Stomach (tissue), 9 donors: ENCODE measurements around the gene UBTD2. TPM values are rescaled to one million over a fixed set of nuclear protein-coding genes. Genes with fewer than 3 reads are reported as not detected.

ENCODE experiments used
- DNase-seq, 2 donors: peaks; one replicate each; pipeline versions ENCODE4 v3.0.0 to v3.0.0-alpha.2; 2013 to 2019
- H3K27ac ChIP-seq, 5 donors: fragments of 200-600 bp in 4 of 5; sonication (generic) in 4 of 5; one replicate each; pipeline ENCODE4 v1.5.1; 2013 to 2019; ENCODE audit warnings: mild to moderate bottlenecking in 1 of 5, moderate library complexity in 1 of 5
- H3K27me3 ChIP-seq, 3 donors: fragments of 200-600 bp; sonication (generic); one replicate each; pipeline ENCODE4 v1.5.1; 2017 to 2019; ENCODE audit warnings: mixed run types in 1 of 3
- H3K36me3 ChIP-seq, 4 donors: fragments of 200-600 bp; sonication (generic); 1 replicate in 3 of 4; 2 replicates in 1 of 4; pipeline ENCODE4 v1.5.1; 2016 to 2019
- H3K4me1 ChIP-seq, 4 donors: fragments of 200-600 bp; sonication (generic); one replicate each; pipeline ENCODE4 v1.5.1; 2016 to 2019
- H3K4me3 ChIP-seq, 4 donors: fragments of 200-600 bp; sonication (generic) in 3 of 4; one replicate each; pipeline ENCODE4 v1.5.1; 2016 to 2019; ENCODE audit warnings: mild to moderate bottlenecking in 1 of 4
- H3K9me3 ChIP-seq, 4 donors: fragments of 200-600 bp; sonication (generic); one replicate each; pipeline ENCODE4 v1.5.1; 2016 to 2019
- CTCF ChIP-seq, 7 experiments: fragments of 450-650 bp in 4 of 7; fragments of 200-600 bp in 3 of 7; sonication (generic) in 3 of 7; IDR thresholded peaks; one replicate each; pipeline ENCODE4 v1.5.1; 2016 to 2019; ENCODE audit warnings: antibody characterized with exemption in 7 of 7, control low read depth in 2 of 7, mild to moderate bottlenecking in 1 of 7
- EP300 ChIP-seq: sonication (generic); formaldehyde crosslinking; IDR thresholded peaks from one replicate; pipeline ENCODE4 v1.6.1; 2017; ENCODE audit warnings: antibody characterized with exemption
- POLR2A ChIP-seq, 4 donors: fragments of 450-650 bp; IDR thresholded peaks; one replicate each; pipeline ENCODE4 v1.6.1; 2016; ENCODE audit warnings: antibody characterized with exemption in 4 of 4, control low read depth in 2 of 4, mild to moderate bottlenecking in 1 of 4, moderate library complexity in 1 of 4
- POLR2AphosphoS5 ChIP-seq, 3 donors: sonication (generic); formaldehyde crosslinking; IDR thresholded peaks; one replicate each; pipeline ENCODE4 v1.6.1; 2016; ENCODE audit warnings: antibody characterized with exemption in 3 of 3
- WGBS, 5 donors: extraction: QIAGEN DNeasy Blood & Tissue Kit in 3 of 5; methylation state at CpG; one replicate each; pipeline versions ENCODE4 v1.1.5 to v1.1.7; 2013 to 2018; 5-methylcytosine and 5-hydroxymethylcytosine counted together
- intact Hi-C: fragments of 100-400 bp; cut with DNase I; formaldehyde crosslinking; loops from one replicate; pipeline ENCODE4 v1.15.1; 2023; ENCODE audit warnings: low total_unique reads
- polyA plus RNA-seq, 3 donors: library from polyadenylated mRNA; stranded (reverse); fragments of 200-250 nt; gene quantifications; one replicate each; pipeline ENCODE4 v1.2.3, GENCODE V29; 2013
- total RNA-seq, 5 donors: library from RNA; depleted of rRNA; stranded (reverse); fragments of >200 nt; gene quantifications; one replicate each; pipeline versions ENCODE4 v1.1.0 to v1.2.3, GENCODE V29; 2014 to 2016
- donor health status: healthy with polysubstance abuse.
- donor health status: Bipolar disorder and iron deficiency.
- donor health status: healthy.

The UBTD2 gene
- total and polyA plus RNA-seq, 8 donors, result 1.8 to 48.5 (median 16.7) TPM

GRCh38 chr5:172187118-172188032 is 96.2 kb downstream of the UBTD2 start:
- peak; percentile 63 to 82 for DNase-seq
- H3K27me3 ChIP-seq, result no peaks in the 10 kb centered on the region
- TF ChIP-seq EP300 (no peak), POLR2AphosphoS5 (IDR thresholded peaks at IDR 0.05) (peak in 2 of 3 donors; percentile 55 to 64)
- no peaks in the 10 kb centered on the region for H3K9me3 ChIP-seq
- intact Hi-C loops, result no loop called here
- H3K36me3 ChIP-seq, result no peaks in the 10 kb centered on the region
- H3K4me3 ChIP-seq, result peak overlapping the region; percentile 87 to 96 (median 93)
- WGBS, 5 donors, result 0 to 1% (median 0%) methylated on average over 33 to 66 of the region's 66 CpGs
- peak overlapping the region; percentile 92 to 98 (median 93) for H3K27ac ChIP-seq
- H3K4me1 ChIP-seq, result peaks cover 6 to 60% (median 39%) of the 10 kb centered on the region in 4 donors

- Histone ChIP-seq H3K27ac (peak overlapping the region; percentile 9 to 98 (median 93)), H3K4me3 (peak overlapping the region; percentile 87 to 96 (median 93)), H3K36me3 (peaks cover 0 to 1% (median 0%) of the 10 kb centered on the region in 4 donors), H3K4me1 (peaks cover 6 to 65% (median 39%) of the 10 kb centered on the region in 4 donors), H3K27me3 (no peaks in the 10 kb centered on the region), H3K9me3 (no peaks in the 10 kb centered on the region)
- WGBS, 5 donors, result 75 to 81% (median 77%) methylated on average over 13 of the region's 13 CpGs
- intact Hi-C loops, result no loop called here
- TF ChIP-seq CTCF (IDR thresholded peaks at IDR 0.05) (no peak), POLR2A (IDR thresholded peaks at IDR 0.05) (no peak), EP300 (no peak), POLR2AphosphoS5 (IDR thresholded peaks at IDR 0.05) (no peak)
- DNase-seq, result no peak
Measured at GRCh38 chr5:172186114-172186695, 97.4 kb downstream of the UBTD2 start.

- Histone ChIP-seq H3K36me3 (peaks cover 0 to 6% (median 0%) of the 10 kb centered on the region in 4 donors), H3K4me1 (peaks cover 8 to 77% (median 40%) of the 10 kb centered on the region in 4 donors), H3K27me3 (no peaks in the 10 kb centered on the region), H3K9me3 (no peaks in the 10 kb centered on the region), H3K4me3 (peak overlapping the region in 3 of 4 donors; percentile 7 to 96 (median 95)), H3K27ac (peak overlapping the region in 4 of 5 donors; percentile 92 to 98 (median 94))
- WGBS, 5 donors, result 68 to 80% (median 76%) methylated on average over 10 of the region's 10 CpGs
- DNase-seq, result no peak
- intact Hi-C loops, result no loop called here
- TF ChIP-seq POLR2A (IDR thresholded peaks at IDR 0.05), result no peak
Measured at GRCh38 chr5:172185096-172185461, 98.5 kb downstream of the UBTD2 start.

GRCh38 chr5:172183881-172184280 is 99.7 kb downstream of the UBTD2 start:
- intact Hi-C loops, result no loop called here
- peaks cover 11 to 80% (median 45%) of the 10 kb centered on the region in 4 donors for H3K4me1 ChIP-seq
- H3K9me3 ChIP-seq, result no peaks in the 10 kb centered on the region
- TF ChIP-seq CTCF (IDR thresholded peaks at IDR 0.05) (no peak), POLR2A (IDR thresholded peaks at IDR 0.05) (no peak), POLR2AphosphoS5 (IDR thresholded peaks at IDR 0.05) (no peak), EP300 (no peak)
- H3K4me3 ChIP-seq, result no peak overlapping the region
- peak overlapping the region in 3 of 5 donors; percentile 93 to 98 (median 95) for H3K27ac ChIP-seq
- WGBS, 5 donors, result 81 to 87% (median 87%) methylated on average over 4 of the region's 4 CpGs
- no peaks in the 10 kb centered on the region for H3K27me3 ChIP-seq
- DNase-seq, result no peak
- H3K36me3 ChIP-seq, result peaks cover 0 to 6% (median 0%) of the 10 kb centered on the region in 4 donors

GRCh38 chr5:172182291-172182690 is 101.3 kb downstream of the UBTD2 start:
- peaks cover 0 to 6% (median 0%) of the 10 kb centered on the region in 4 donors for H3K36me3 ChIP-seq
- intact Hi-C loops, result no loop called here
- TF ChIP-seq POLR2AphosphoS5 (IDR thresholded peaks at IDR 0.05), result no peak
- TF ChIP-seq EP300, result no peak
- no peak for TF ChIP-seq POLR2A (IDR thresholded peaks at IDR 0.05)
- no peak for TF ChIP-seq CTCF (IDR thresholded peaks at IDR 0.05)
- WGBS, 5 donors, result 87 to 95% (median 90%) methylated on average over 6 of the region's 6 CpGs
- H3K4me1 ChIP-seq, result peaks cover 19 to 88% (median 53%) of the 10 kb centered on the region in 4 donors
- H3K4me3 ChIP-seq, result no peak overlapping the region
- no peaks in the 10 kb centered on the region for H3K9me3 ChIP-seq
- H3K27ac ChIP-seq, result no peak overlapping the region
- no peak for DNase-seq
- H3K27me3 ChIP-seq, result no peaks in the 10 kb centered on the region
